Gastrocnemius medialis (tissue), 4 donors: ENCODE results near the gene CLEC1B. TPM values are rescaled to one million over a fixed set of nuclear protein-coding genes. Genes with fewer than 3 reads are reported as not detected.

Experiments
- ATAC-seq, 2 donors: fragments of 150-250 bp; one replicate each; pipeline ENCODE4 v1.9.1; 2016
- DNase-seq, 2 donors: peaks; one replicate each; pipeline ENCODE4 v3.0.0-alpha.2; 2019
- H3K27ac ChIP-seq, 4 donors: fragments of 200-600 bp; sonication (generic); 1 replicate in 1 of 4; 2 replicates in 3 of 4; pipeline ENCODE4 v1.5.1; 2016 to 2018; ENCODE audit warnings: mild to moderate bottlenecking in 2 of 4, moderate library complexity in 1 of 4
- H3K27me3 ChIP-seq, 3 donors: fragments of 200-600 bp; sonication (generic) in 2 of 3; 1 replicate in 1 of 3; 2 replicates in 2 of 3; pipeline versions ENCODE4 v1.5.1 to v1.6.0; 2016 to 2019; ENCODE audit warnings: mild to moderate bottlenecking in 1 of 3, moderate library complexity in 1 of 3
- H3K36me3 ChIP-seq, 2 donors: fragments of 200-600 bp; sonication (generic) in 1 of 2; one replicate each; pipeline ENCODE4 v1.5.1; 2017 to 2018
- H3K4me1 ChIP-seq, 2 donors: fragments of 200-600 bp; sonication (generic) in 1 of 2; one replicate each; pipeline ENCODE4 v1.5.1; 2016 to 2017; ENCODE audit warnings: mild to moderate bottlenecking in 2 of 2
- H3K4me3 ChIP-seq, 4 donors: fragments of 200-600 bp; sonication (generic) in 3 of 4; 1 replicate in 1 of 4; 2 replicates in 3 of 4; pipeline ENCODE4 v1.5.1; 2016 to 2019; ENCODE audit warnings: mild to moderate bottlenecking in 2 of 4
- H3K9me3 ChIP-seq, 3 donors: fragments of 200-600 bp; sonication (generic) in 2 of 3; 1 replicate in 1 of 3; 2 replicates in 2 of 3; pipeline ENCODE4 v1.5.1; 2016 to 2019
- POLR2A ChIP-seq, 2 donors: fragments of 450-650 bp; IDR thresholded peaks; one replicate each; pipeline ENCODE4 v1.6.1; 2017; ENCODE audit warnings: antibody characterized with exemption in 2 of 2, mild to moderate bottlenecking in 2 of 2, moderate library complexity in 2 of 2
- in situ Hi-C, 4 donors: fragments of 200-750 bp; cut with MboI; loops; one replicate each; pipeline versions ENCODE4 v1.15.0 to v1.8.0; 2017; ENCODE audit warnings: low sequenced_read_pairs in 4 of 4
- intact Hi-C: fragments of 100-400 bp; cut with DNase I; formaldehyde crosslinking; loops from one replicate; pipeline ENCODE4 v1.15.1; 2023; ENCODE audit warnings: low total_unique reads
- total RNA-seq, 4 donors: library from RNA; depleted of rRNA; stranded (reverse); fragments of >200 nt; gene quantifications; one replicate each; pipeline versions ENCODE4 v1.1.0 to v1.2.3, GENCODE V29; 2016
- TF ChIP-seq, protein P1 (sequence below), 5 experiments: fragments of 450-650 bp in 3 of 5; fragments of 200-600 bp in 2 of 5; sonication (generic) in 2 of 5; IDR thresholded peaks in 4 of 5; conservative IDR thresholded peaks in 1 of 5; 1 replicate in 4 of 5; 2 replicates in 1 of 5; pipeline ENCODE4 v1.5.1; 2016 to 2019; ENCODE audit warnings: antibody characterized with exemption in 5 of 5, mild to moderate bottlenecking in 3 of 5, moderate library complexity in 3 of 5

CLEC1B gene
- total RNA-seq, 4 donors from 2014 or later = 0.53 TPM; not detected in 3

- DNase-seq = no peak
- H3K27me3 ChIP-seq = no peaks in the 10 kb centered on the region
- no peak overlapping the region for H3K27ac ChIP-seq
- no peaks in the 10 kb centered on the region for H3K9me3 ChIP-seq
- in situ Hi-C loops = no loop called here
- H3K4me1 ChIP-seq = no peaks in the 10 kb centered on the region
- H3K36me3 ChIP-seq = no peaks in the 10 kb centered on the region
- no peak overlapping the region for H3K4me3 ChIP-seq
- intact Hi-C loops = no loop called here
- no peak for TF ChIP-seq POLR2A (IDR thresholded peaks at IDR 0.05)
- TF ChIP-seq, protein P1, sequence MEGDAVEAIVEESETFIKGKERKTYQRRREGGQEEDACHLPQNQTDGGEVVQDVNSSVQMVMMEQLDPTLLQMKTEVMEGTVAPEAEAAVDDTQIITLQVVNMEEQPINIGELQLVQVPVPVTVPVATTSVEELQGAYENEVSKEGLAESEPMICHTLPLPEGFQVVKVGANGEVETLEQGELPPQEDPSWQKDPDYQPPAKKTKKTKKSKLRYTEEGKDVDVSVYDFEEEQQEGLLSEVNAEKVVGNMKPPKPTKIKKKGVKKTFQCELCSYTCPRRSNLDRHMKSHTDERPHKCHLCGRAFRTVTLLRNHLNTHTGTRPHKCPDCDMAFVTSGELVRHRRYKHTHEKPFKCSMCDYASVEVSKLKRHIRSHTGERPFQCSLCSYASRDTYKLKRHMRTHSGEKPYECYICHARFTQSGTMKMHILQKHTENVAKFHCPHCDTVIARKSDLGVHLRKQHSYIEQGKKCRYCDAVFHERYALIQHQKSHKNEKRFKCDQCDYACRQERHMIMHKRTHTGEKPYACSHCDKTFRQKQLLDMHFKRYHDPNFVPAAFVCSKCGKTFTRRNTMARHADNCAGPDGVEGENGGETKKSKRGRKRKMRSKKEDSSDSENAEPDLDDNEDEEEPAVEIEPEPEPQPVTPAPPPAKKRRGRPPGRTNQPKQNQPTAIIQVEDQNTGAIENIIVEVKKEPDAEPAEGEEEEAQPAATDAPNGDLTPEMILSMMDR (IDR thresholded peaks at IDR 0.05 in 4 of 5, conservative IDR thresholded peaks at IDR 0.05 in 1 of 5) = no peak
- ATAC-seq = no peak
These were observed 18.0 kb upstream of the CLEC1B start for GRCh38 chr12:10016881-10017280.

- H3K4me1 ChIP-seq = no peaks in the 10 kb centered on the region
- DNase-seq = no peak
- ATAC-seq = no peak
- intact Hi-C loops = no loop called here
- H3K36me3 ChIP-seq = no peaks in the 10 kb centered on the region
- TF ChIP-seq, protein P1 (IDR thresholded peaks at IDR 0.05 in 4 of 5, conservative IDR thresholded peaks at IDR 0.05 in 1 of 5) = no peak
- no peak for TF ChIP-seq POLR2A (IDR thresholded peaks at IDR 0.05)
- H3K9me3 ChIP-seq = no peaks in the 10 kb centered on the region
- no peak overlapping the region for H3K27ac ChIP-seq
- no peak overlapping the region for H3K4me3 ChIP-seq
- in situ Hi-C loops = no loop called here
- H3K27me3 ChIP-seq = no peaks in the 10 kb centered on the region
These were observed 16.5 kb upstream of the CLEC1B start for GRCh38 chr12:10015450-10015849.

GRCh38 chr12:10012630-10013330, 13.9 kb upstream of the CLEC1B start:
- TF ChIP-seq, protein P1 (IDR thresholded peaks at IDR 0.05 in 4 of 5, conservative IDR thresholded peaks at IDR 0.05 in 1 of 5) = no peak
- no peak for TF ChIP-seq POLR2A (IDR thresholded peaks at IDR 0.05)
- H3K4me3 ChIP-seq = no peak overlapping the region
- H3K9me3 ChIP-seq = no peaks in the 10 kb centered on the region
- no peak overlapping the region for H3K27ac ChIP-seq
- DNase-seq = no peak
- no peaks in the 10 kb centered on the region for H3K27me3 ChIP-seq
- intact Hi-C loops = no loop called here
- no peak for ATAC-seq
- H3K4me1 ChIP-seq = no peaks in the 10 kb centered on the region
- in situ Hi-C loops = no loop called here
- H3K36me3 ChIP-seq = no peaks in the 10 kb centered on the region

- ATAC-seq (no peak), DNase-seq (no peak)
- Histone ChIP-seq H3K4me3 (no peak overlapping the region), H3K9me3 (no peaks in the 10 kb centered on the region), H3K27ac (no peak overlapping the region), H3K27me3 (no peaks in the 10 kb centered on the region), H3K36me3 (no peaks in the 10 kb centered on the region), H3K4me1 (no peaks in the 10 kb centered on the region)
- intact Hi-C loops = no loop called here
- no peak for TF ChIP-seq POLR2A (IDR thresholded peaks at IDR 0.05)
- TF ChIP-seq, protein P1 (IDR thresholded peaks at IDR 0.05 in 4 of 5, conservative IDR thresholded peaks at IDR 0.05 in 1 of 5) = no peak
- in situ Hi-C loops = no loop called here
These were observed 2.4 kb upstream of the CLEC1B start for GRCh38 chr12:10001171-10001776.
